Left lung (tissue), 10 donors: Measurements from ENCODE around the gene GALNT2. TPM values are rescaled to one million over a fixed set of nuclear protein-coding genes. Genes with fewer than 3 reads are reported as not detected.
A peak's percentile ranks its signal among the peaks of the same experiment; 100 is the strongest.

Experiments used
- ATAC-seq: fragments of 200-7000 bp; cut with Tn5 transposase; one replicate; pipeline ENCODE4 v1.9.1; 2020; ENCODE audit warnings: moderate library complexity
- DNase-seq, 4 donors: peaks; one replicate each; pipeline ENCODE4 v3.0.0-alpha.2; 2013 to 2020
- H3K27ac ChIP-seq, 2 donors: fragments of 200-600 bp; sonication (generic) in 1 of 2; one replicate each; pipeline versions ENCODE4 v1.5.0 to v1.8.0; 2020 to 2021
- H3K27me3 ChIP-seq, 2 donors: fragments of 200-600 bp; sonication (generic) in 1 of 2; one replicate each; pipeline versions ENCODE4 v1.5.0 to v1.8.0; 2020 to 2021
- H3K36me3 ChIP-seq, 2 donors: fragments of 200-600 bp; sonication (generic) in 1 of 2; one replicate each; pipeline versions ENCODE4 v1.5.0 to v1.8.0; 2020 to 2021
- H3K4me1 ChIP-seq, 2 donors: fragments of 200-600 bp; one replicate each; pipeline ENCODE4 v1.8.0; 2021
- H3K4me3 ChIP-seq, 2 donors: fragments of 200-600 bp; sonication (generic) in 1 of 2; one replicate each; pipeline versions ENCODE4 v1.5.0 to v1.8.0; 2020 to 2021; ENCODE audit warnings: mild to moderate bottlenecking in 1 of 2
- H3K9me3 ChIP-seq, 2 donors: fragments of 200-600 bp; sonication (generic) in 1 of 2; one replicate each; pipeline versions ENCODE4 v1.5.0 to v1.8.0; 2020 to 2021
- intact Hi-C, 2 donors: fragments of 100-400 bp; cut with DNase I; formaldehyde crosslinking; loops; one replicate each; pipeline versions ENCODE4 v1.11.2 to v1.14.2; 2022
- polyA plus RNA-seq, 6 donors: library from polyadenylated mRNA; unstranded; fragments of 120-200 nt; gene quantifications; one replicate each; pipeline ENCODE4 v1.2.1, GENCODE V29; 2013; ENCODE audit not compliant: insufficient read length in 6 of 6
- total RNA-seq, 2 donors: library from RNA; stranded (reverse); fragmentation: NEBNext Ultra II Directional; extraction: Animal tissue kit (Norgen Biotek cat#: 25700); gene quantifications; one replicate each; pipeline ENCODE4 v1.2.1, GENCODE V29; 2021
- TF ChIP-seq, protein P1 (sequence below), 2 donors: fragments of 200-600 bp; sonication (generic) in 1 of 2; IDR thresholded peaks; one replicate each; pipeline versions ENCODE4 v1.5.0 to v1.8.0; 2021; ENCODE audit warnings: antibody characterized with exemption in 2 of 2
- donor health status: DM: no; HTN: yes; CAD: no.
- donor health status: DM: no; HTN: no; CAD: no.

GALNT2 gene
- total and polyA plus RNA-seq, 8 donors, result 27.6 to 114 (median 40.0) TPM

DNA sequence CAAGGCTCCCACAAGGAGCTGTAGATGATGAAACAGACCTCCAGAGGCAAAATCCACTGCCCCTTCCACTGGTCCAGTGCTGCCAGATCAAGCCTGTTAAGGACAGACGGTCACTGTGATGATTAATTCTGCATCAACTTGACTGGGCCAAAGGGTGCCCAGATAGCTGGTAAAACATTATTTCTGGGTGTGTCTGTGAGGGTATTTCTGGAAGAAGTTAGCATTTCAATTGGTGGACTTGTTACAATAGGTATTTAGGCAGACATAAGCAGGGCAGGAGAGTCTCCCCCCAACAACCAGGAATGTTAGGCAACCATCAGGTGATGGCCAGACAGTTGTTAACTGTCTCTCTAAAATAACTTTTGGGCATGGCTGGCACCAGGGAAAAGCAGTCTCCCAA is 40.9 kb upstream of the GALNT2 start:
- no peak overlapping the region for H3K27ac ChIP-seq
- no peak for ATAC-seq
- no peaks in the 10 kb centered on the region for H3K4me1 ChIP-seq
- no peak overlapping the region for H3K4me3 ChIP-seq
- H3K27me3 ChIP-seq, result no peaks in the 10 kb centered on the region
- DNase-seq, result no peak
- intact Hi-C loops, result no loop called here
- H3K9me3 ChIP-seq, result no peaks in the 10 kb centered on the region
- TF ChIP-seq, protein P1, sequence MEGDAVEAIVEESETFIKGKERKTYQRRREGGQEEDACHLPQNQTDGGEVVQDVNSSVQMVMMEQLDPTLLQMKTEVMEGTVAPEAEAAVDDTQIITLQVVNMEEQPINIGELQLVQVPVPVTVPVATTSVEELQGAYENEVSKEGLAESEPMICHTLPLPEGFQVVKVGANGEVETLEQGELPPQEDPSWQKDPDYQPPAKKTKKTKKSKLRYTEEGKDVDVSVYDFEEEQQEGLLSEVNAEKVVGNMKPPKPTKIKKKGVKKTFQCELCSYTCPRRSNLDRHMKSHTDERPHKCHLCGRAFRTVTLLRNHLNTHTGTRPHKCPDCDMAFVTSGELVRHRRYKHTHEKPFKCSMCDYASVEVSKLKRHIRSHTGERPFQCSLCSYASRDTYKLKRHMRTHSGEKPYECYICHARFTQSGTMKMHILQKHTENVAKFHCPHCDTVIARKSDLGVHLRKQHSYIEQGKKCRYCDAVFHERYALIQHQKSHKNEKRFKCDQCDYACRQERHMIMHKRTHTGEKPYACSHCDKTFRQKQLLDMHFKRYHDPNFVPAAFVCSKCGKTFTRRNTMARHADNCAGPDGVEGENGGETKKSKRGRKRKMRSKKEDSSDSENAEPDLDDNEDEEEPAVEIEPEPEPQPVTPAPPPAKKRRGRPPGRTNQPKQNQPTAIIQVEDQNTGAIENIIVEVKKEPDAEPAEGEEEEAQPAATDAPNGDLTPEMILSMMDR (IDR thresholded peaks at IDR 0.05), result no peak
- H3K36me3 ChIP-seq, result no peaks in the 10 kb centered on the region

DNA sequence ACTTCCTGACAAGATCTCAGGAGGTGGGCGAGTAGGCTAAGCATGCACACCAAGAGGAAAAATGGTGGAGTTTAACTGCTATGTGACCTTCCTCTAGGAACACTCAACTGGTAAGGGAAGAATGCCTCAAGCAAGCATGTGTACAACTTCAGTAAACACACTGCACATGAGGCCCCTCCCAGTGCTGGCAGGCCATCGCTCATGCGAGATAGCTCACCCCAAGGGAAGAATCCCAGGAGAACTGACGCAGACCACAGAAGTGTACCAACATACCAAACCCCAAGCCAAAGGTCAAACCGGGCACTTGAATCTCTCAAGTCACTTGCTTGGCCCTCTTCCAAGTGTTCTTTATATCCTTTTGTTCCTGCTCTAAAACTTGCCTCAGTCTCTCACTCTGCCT is 40.5 kb upstream of the GALNT2 start:
- Histone ChIP-seq H3K9me3 (no peaks in the 10 kb centered on the region), H3K27me3 (no peaks in the 10 kb centered on the region), H3K4me1 (no peaks in the 10 kb centered on the region), H3K36me3 (no peaks in the 10 kb centered on the region), H3K27ac (no peak overlapping the region), H3K4me3 (no peak overlapping the region)
- intact Hi-C loops, result no loop called here
- TF ChIP-seq, protein P1 (IDR thresholded peaks at IDR 0.05), result no peak
- DNase-seq, result no peak
- peak; percentile 60 for ATAC-seq

DNA sequence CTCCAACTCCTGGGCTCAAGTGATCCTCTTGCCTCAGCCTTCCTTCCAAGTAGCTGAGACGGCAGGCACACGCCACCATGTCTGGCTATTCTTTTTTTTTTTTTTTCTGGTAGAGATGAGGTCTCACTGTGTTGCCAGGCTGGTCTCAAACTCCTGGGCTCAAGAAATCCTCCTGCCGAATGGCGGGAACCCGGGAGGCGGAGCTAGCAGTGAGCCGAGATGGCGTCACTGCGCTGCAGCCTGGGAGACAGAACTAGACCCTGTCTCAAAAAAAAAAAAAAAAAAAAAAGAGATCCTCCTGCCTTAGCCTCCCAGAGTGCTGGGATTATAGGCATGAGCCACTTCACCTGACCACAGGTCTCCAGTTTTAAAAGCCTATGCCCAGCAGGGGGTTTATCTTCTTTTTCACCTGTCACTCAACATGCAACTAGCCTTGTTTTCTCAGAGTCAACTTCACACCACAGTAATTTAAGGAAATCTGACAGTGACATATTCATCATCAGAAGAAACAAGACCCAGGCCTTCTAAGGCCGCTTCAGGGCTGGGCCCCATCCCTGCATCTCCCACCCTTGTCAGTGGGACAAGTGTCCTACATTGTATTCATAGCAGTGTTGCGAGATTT is 38.3 kb upstream of the GALNT2 start:
- no peak for ATAC-seq
- DNase-seq, result no peak
- Histone ChIP-seq H3K4me1 (no peaks in the 10 kb centered on the region), H3K4me3 (no peak overlapping the region), H3K36me3 (no peaks in the 10 kb centered on the region), H3K9me3 (no peaks in the 10 kb centered on the region), H3K27ac (no peak overlapping the region), H3K27me3 (no peaks in the 10 kb centered on the region)
- TF ChIP-seq, protein P1 (IDR thresholded peaks at IDR 0.05), result no peak
- intact Hi-C loops, result no loop called here

DNA sequence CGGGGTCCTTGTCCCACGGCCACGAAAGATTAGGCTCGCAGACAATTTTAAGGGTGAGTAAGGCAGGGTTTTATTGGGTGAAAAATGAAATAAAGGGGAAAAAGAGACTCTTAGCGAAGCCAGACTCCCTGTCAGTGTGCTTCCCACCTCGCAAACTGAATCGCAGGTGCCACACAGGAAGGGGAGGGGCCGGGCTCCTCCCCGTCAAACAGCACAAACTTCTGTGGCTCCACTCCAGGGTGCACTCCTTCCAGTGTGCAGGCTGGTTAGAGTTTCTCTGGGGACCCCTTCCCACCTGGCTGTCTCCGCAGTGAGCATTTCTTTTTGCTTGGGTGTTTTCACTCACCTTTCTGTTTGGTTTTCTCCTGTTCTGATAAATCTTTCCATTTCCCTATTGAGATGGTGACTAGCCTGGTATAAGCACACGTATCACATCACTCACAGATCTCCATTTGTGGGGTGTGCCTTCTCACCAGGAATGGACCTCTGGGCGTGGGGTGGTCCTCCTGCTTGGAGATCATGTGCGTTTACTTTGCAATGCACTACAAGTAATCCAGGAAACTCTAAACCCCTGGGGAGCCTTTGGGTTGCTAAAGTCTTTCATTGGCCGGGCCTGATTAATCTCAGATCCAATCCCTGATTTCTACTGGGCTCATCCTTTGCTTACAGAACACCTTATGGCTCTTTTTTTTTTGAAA is 37.6 kb upstream of the GALNT2 start:
- no peak overlapping the region for H3K27ac ChIP-seq
- H3K4me3 ChIP-seq, result no peak overlapping the region
- DNase-seq (no peak), ATAC-seq (no peak)
- no peaks in the 10 kb centered on the region for H3K9me3 ChIP-seq
- intact Hi-C loops, result no loop called here
- H3K36me3 ChIP-seq, result no peaks in the 10 kb centered on the region
- no peaks in the 10 kb centered on the region for H3K4me1 ChIP-seq
- no peaks in the 10 kb centered on the region for H3K27me3 ChIP-seq
- TF ChIP-seq, protein P1 (IDR thresholded peaks at IDR 0.05), result no peak

DNA sequence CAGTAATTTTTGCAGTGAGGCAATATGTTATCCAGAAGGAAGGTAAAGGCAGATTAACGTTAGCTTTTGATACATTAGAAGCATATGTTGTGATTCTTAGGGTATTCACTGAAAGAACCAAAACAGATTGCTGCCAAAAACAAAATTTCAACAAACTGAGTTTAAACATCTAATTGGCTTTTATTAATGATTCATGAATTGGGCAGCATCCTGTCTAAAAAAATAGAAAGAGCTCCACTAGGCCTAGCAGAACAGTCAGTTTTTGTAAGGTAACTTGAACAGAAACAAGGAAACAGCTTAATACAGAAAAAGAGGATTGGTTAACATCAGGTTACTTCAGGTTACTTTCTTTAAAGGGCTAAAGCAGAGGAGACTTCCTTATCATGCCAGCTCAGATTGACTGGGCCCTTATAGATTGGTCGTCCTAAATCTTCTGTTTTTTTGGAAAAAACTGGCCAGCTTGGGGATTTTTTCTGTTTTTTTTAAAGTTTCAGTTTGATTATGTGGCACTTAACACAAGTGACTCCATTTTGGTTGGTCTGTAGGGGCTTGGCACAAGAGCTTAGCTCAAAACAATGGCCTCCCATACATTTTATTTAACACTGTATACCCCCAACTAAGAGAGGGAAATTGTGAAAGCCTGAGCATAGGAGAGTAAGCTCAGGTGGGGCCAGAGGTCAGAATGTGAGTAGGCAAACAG is 36.8 kb upstream of the GALNT2 start:
- intact Hi-C loops, result no loop called here
- DNase-seq (no peak), ATAC-seq (no peak)
- Histone ChIP-seq H3K4me1 (no peaks in the 10 kb centered on the region), H3K27me3 (no peaks in the 10 kb centered on the region), H3K36me3 (no peaks in the 10 kb centered on the region), H3K27ac (no peak overlapping the region), H3K4me3 (no peak overlapping the region), H3K9me3 (peaks cover 0 to 1% of the 10 kb centered on the region in 2 donors)
- TF ChIP-seq, protein P1 (IDR thresholded peaks at IDR 0.05), result no peak
